GM04503 (cell line): ENCODE measurements around the gene LARGE1.
"Not testable (repeated sequence)": the region's sequence is repeated elsewhere in the genome, so short reads cannot be mapped to it uniquely, and the experiment has no call there.

Source experiments
- DNase-seq: peaks from one replicate; pipeline ENCODE4 v3.0.0-alpha.2; 2012; ENCODE audit warnings: low read depth

LARGE1 gene

DNA sequence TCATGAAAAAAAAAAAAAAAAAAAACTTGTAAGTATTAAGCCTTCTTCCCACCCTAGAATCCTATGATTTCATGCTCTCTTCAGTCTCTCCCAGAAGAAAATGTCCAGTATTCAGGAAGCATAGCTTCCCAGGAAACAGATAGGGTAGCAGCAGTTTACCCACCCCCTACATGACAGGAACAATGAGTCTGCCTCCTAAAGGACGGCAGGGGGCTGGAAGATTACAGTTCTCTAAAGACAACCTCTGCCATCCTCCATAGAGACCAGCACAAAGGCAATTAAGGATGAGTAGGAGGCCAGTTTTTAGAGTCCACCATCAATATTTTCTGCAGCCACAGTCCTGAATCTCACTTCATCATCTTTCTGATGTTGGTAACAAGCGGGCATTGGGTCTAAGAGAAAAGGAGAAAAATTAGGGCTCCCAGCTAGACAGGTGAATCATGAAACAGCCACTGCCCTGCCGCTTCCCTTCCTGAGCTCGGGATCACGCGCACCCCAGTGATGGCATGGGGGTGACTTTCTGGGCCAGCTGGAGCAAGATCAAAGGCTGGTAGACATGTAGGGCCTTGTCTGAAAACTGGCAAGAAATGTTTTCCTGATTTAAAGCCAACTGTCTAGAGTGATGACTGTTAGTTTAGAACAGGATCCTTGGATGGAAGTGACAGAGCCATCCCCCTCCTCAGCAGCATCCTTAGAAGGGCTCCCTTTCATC lies 322.8 kb downstream of the LARGE1 start:
- DNase-seq: no peak

DNA sequence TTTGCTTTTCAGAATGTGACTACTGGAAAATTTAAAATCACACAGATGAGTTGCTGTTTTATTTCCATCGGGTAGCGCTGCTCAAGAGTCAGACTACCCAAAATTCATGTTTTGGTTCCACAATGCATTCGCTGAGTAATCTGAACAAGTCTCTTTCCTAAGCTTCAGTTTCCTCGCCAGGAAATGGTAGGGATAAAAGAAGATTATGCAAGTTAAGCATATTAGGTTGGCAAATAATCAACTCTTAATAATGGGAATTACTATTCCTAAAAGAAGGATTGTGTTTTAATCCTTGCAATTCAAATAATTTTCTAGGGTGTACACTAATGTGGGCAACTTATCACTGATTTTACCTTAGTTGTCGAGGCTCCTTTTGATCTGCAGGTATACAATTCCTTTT lies 326.5 kb downstream of the LARGE1 start:
- no peak for DNase-seq

GRCh38 chr22:33591946-33592345 lies 328.3 kb downstream of the LARGE1 start:
- no peak for DNase-seq

DNA sequence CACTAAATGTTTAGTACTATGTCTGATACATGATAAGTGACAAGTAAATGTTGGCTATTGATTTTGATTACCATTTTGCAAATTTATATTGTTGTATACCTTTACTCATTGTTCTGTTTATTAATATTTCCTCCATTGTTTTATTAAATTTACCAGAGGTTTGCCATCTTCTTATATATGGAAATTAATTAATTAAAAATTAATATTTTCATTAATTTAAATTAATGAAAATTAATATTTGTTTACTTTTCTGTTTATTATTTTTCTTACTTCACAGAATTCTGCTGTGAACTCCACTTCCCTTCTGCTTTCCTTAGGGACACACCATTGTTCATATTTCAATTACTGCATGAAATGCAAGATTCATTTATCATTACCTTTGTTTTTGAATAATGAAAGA lies 331.0 kb downstream of the LARGE1 start:
- DNase-seq: no peak

DNA sequence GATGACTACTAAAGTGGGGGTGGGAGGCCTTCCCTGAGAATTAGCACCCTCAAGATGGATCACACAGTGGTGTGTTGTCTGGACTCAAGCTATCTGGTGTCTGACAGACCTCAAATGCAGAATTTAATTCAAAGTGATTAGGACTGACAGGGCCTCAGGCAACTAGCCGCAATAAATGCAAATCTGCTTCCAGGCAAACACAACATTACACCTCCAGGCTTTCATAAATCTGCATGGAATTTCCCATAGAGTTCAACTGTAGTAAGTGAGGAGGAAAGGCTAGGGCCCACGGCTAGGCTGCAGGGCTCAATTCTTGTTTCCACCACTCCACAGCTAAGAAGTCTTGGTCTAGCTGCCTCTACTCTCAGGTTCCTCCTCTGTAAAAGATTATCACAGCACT lies 331.4 kb downstream of the LARGE1 start:
- no peak for DNase-seq

DNA sequence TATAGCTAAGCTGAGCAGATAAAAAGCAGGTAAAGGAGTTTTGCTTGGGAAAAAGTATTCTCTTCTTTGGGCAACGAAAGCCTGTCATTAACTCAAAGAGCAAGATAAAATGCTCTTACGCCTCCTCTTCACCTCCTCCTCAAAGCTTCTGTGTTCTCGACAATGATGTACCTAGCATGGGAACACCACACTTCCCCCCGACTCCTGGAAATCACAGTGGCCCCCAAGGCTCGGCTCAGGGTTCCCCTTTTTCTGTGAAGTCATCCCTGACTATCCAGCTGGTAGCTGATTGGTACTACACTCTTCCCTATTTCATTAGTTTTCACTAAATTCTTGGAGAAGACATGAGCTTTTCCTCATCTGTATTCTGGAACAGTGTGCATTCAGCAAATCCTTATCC lies 336.1 kb downstream of the LARGE1 start:
- DNase-seq: no peak

GRCh38 chr22:33582822-33583400 lies 337.4 kb downstream of the LARGE1 start:
- DNase-seq: no peak

DNA sequence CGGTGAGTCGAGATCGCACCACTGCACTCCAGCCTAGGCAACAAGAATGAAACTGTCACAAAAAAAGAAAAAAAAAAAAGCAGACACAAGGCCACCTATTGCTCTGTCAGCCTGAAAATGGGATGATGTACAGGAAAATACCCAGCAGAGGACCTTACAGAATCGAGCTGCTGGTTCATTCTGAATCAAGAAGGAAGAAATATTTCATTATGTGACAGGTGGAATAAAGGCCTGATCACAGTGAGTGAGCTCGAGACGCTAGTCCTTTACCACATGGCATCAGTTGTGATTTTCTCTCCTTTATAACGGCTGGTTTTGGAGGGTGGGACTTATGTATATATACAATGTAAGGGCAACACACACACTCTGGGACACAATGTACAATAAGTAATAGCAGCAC lies 340.0 kb downstream of the LARGE1 start:
- DNase-seq: no peak

DNA sequence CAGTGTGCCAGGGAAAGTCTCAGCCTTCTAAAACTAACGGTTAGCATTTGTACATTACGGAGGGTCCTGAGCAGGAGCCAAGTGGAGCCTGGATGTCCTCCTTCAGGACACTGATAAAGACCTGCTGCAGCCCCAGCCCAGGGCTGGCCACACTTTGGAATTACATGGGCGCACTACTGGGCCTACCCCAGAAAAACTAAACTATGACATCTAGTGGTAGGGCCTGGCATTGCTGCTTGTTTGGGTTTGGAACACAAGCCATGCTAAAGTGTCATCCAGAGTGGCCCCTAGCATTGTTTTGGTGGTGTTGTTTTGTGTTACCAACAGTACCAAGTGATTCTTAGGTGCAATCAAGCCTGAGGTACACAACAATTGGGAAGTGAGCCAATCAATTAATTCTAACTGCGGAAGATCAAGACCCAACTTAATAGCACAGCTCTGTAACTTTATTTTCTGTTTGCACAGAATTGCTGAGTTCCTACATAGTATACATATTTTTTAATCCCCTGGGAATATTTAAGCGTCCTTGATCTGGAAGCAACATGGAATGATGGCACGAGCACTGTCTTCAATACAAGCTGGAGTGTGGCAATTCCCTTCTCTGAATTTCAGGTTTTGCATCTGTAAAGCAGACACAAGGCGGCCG lies 340.7 kb downstream of the LARGE1 start:
- peak; percentile 8 for DNase-seq

DNA sequence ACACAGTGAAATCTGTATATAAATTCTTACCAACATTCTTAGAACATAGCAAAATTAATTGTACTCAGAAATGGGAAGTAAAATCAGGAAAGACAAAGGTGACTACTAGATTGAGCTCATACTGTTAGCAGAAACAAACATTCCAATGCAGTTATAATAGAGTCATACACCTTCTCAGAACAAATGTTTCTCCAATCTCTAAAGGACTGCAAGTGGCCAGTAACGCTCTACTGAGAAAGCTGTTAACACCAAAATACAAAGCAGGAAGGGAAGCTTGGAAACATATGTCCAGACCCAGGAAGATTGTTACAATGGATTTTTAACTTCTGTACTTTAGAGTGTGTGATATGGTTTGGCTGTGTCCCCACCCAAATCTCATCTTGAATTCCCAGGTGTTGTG lies 341.5 kb downstream of the LARGE1 start:
- DNase-seq: no peak

- no peak for DNase-seq
Measured at GRCh38 chr22:33577862-33578411, 342.3 kb downstream of the LARGE1 start.

GRCh38 chr22:33576205-33576604 lies 344.1 kb downstream of the LARGE1 start:
- DNase-seq: no peak

- DNase-seq: no peak
Measured at GRCh38 chr22:33575771-33576170, 344.5 kb downstream of the LARGE1 start.

- DNase-seq: no peak
Measured at GRCh38 chr22:33575041-33575440, 345.2 kb downstream of the LARGE1 start.

DNA sequence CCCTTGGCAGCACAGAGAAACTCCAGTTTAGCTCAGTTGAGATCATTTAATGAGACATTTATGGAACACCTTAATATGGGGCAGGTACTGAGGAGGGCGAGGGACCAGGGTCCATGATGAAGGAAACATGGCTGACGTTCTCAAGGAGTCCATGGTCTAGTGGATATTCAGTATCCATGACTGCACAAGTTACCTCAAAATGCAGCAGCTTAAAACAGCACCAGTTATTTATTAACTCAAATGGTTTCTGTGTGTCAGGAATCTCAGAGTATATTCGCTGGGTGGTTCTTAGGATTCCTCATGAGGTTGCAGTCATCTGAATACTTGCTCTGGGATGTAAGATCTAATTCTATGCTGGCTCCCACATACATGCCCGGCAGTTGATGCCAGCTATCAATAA lies 346.8 kb downstream of the LARGE1 start:
- DNase-seq: no peak

DNA sequence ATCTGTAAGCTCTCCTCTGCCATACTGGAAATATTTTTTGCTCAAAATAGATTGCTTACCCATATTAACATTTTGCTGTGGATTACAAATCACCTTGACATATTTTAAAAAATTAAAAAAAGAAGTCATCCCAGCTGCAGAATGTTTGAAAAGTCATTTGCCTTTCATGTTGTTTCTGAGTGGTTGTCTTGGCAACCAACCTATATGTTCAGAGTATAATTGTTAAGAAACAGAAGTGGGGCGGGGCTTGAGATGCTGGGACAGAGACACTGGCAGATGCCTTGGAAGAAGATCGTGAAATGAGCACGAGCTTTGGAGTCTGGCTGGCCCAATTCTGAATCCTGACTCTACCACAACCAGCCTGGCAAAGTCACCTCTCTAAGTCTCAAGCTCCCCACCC lies 348.2 kb downstream of the LARGE1 start:
- no peak for DNase-seq

GRCh38 chr22:33570110-33570509 lies 350.2 kb downstream of the LARGE1 start:
- no peak for DNase-seq

GRCh38 chr22:33569559-33569958 lies 350.7 kb downstream of the LARGE1 start:
- DNase-seq: no peak

- DNase-seq: no peak
Measured at GRCh38 chr22:33569018-33569417, 351.3 kb downstream of the LARGE1 start.

- not testable (repeated sequence) for DNase-seq
Measured at GRCh38 chr22:33566495-33566894, 353.8 kb downstream of the LARGE1 start.

DNA sequence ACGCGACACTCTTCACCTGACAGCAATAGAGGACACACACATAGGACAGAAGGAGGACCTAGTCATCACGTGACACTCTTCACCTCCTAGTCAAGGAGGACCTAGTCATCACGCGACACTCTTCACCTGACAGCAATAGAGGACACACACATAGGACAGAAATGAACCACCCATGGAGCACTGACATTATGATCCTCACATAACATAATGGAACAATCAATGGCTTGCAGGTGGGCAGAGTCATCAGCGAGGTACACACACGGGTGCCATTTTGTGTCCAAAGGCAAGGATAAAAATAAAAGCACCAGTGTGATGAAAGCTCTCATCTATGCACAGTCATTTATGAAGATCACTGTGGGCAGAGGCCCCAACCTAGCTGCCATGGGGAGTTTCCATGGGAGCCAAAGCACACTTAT lies 354.7 kb downstream of the LARGE1 start:
- no peak for DNase-seq

- DNase-seq: no peak
Measured at GRCh38 chr22:33564683-33565082, 355.6 kb downstream of the LARGE1 start.

DNA sequence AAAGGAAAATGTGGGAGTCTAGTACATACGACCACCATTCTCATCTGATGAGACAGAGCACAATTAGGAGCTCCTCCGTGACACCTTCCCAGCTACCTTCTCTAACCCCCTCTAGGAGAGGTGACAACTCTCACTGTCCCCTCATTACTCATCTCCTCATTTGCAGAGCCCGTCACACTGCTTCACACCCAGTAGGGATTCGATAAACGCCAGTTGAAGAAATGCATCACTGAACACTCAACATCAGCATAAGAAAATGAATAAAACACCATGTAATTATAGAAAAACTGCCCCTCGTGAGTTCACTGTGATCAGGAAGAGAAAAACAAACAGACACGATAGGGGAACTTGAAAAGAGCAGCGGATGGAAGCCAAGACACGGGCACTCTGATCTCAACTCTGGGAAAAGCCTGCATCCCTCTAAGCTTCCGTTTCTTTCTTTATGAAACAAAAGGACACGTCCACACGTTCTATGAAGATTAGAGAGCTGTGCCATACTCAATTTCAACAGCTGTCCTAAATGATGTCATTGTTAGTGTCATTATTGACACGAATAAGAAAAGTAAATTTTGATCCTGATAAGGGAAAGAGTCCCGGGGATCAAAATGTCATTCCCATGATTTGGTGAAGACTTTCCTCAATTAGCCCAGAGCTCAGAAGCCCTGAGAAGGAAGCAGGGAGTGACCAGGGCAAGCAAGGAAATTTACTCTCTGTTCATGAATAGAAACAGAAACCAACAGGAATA lies 356.9 kb downstream of the LARGE1 start:
- DNase-seq: no peak
